ENCODE data around the gene CES5A.

The CES5A gene

DNA sequence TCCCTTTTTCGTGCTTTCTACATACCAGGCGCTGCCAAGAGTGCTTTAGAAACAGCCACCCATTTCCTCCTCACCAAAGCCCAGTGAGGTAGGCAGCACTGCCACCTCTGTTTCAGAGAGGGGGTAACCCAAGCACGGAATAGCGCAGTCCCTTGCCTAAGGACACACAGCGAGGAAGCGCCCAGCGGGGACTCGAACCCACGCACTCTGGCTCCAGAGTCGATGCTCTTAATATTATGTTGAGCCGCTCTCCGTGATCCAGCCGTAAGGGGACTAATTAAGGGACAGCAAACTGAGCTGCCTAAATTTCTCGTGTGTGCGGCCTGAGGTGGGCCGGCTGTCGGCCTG, 42.8 kb downstream of the CES5A start:
- no peak for TF ChIP-seq TAF1 (IDR thresholded peaks at IDR 0.05; ENCODE audit: borderline replicate concordance, insufficient read depth, low read length)
- no peak for TF ChIP-seq REST (IDR thresholded peaks at IDR 0.05; ENCODE audit: insufficient read depth in 1 of 2, low read depth in 2 of 2, low read length in 2 of 2)
- no peak for TF ChIP-seq FOXP2 (optimal IDR thresholded peaks at IDR 0.05; ENCODE audit: borderline replicate concordance, extremely low read depth, extremely low read length, insufficient read depth)
- TF ChIP-seq POLR2AphosphoS5 (IDR thresholded peaks at IDR 0.05; ENCODE audit: low read depth, low read length): no peak
- TF ChIP-seq SIN3A (IDR thresholded peaks at IDR 0.05; ENCODE audit: borderline replicate concordance, insufficient read depth, low read length): no peak

GRCh38 chr16:55830658-55831294, 44.4 kb downstream of the CES5A start:
- TF ChIP-seq SIN3A (IDR thresholded peaks at IDR 0.05; ENCODE audit: borderline replicate concordance, insufficient read depth, low read length) (no peak), TAF1 (IDR thresholded peaks at IDR 0.05; ENCODE audit: borderline replicate concordance, insufficient read depth, low read length) (no peak), REST (IDR thresholded peaks at IDR 0.05; ENCODE audit: insufficient read depth in 1 of 2, low read depth in 2 of 2, low read length in 2 of 2) (no peak), FOXP2 (optimal IDR thresholded peaks at IDR 0.05; ENCODE audit: borderline replicate concordance, extremely low read depth, extremely low read length, insufficient read depth) (no peak)

- TF ChIP-seq TAF1 (IDR thresholded peaks at IDR 0.05; ENCODE audit: borderline replicate concordance, insufficient read depth, low read length) (no peak), SIN3A (IDR thresholded peaks at IDR 0.05; ENCODE audit: borderline replicate concordance, insufficient read depth, low read length) (no peak), POLR2AphosphoS5 (IDR thresholded peaks at IDR 0.05; ENCODE audit: low read depth, low read length) (no peak), REST (IDR thresholded peaks at IDR 0.05; ENCODE audit: insufficient read depth in 1 of 2, low read depth in 2 of 2, low read length in 2 of 2) (no peak), FOXP2 (optimal IDR thresholded peaks at IDR 0.05; ENCODE audit: borderline replicate concordance, extremely low read depth, extremely low read length, insufficient read depth) (no peak)
Observed at GRCh38 chr16:55828680-55829079, 46.5 kb downstream of the CES5A start.

DNA sequence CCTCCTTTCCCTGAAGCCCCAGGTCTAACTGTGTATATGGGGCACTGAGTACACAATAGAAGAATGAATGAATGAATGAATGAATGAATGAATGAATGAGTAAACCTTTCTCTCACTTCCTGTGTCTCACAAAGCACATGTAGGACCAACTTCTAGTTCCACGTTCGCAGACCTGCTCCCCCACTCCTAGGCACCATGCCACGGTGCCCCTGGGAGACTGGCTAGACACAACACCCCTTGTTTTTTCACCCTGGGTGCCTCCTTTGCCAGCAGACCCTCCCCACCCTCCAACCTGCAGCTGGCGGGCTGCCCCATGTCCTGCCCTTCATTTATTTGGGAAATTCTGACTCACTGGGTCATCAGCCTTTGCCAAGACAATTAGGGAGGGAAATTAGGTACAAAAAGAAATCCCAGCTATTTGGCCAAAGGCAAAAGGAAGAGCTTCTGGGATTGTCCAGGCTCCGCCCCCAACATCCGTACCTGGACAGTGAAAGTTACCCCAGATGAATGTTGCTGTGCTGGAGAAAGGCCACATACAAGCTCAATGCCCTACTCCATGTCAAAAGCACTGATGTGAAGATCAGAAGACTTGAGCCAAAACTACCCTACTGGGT, 50.0 kb downstream of the CES5A start:
- TF ChIP-seq REST (IDR thresholded peaks at IDR 0.05; ENCODE audit: insufficient read depth in 1 of 2, low read depth in 2 of 2, low read length in 2 of 2) (no peak), SIN3A (IDR thresholded peaks at IDR 0.05; ENCODE audit: borderline replicate concordance, insufficient read depth, low read length) (no peak), FOXP2 (optimal IDR thresholded peaks at IDR 0.05; ENCODE audit: borderline replicate concordance, extremely low read depth, extremely low read length, insufficient read depth) (no peak), POLR2AphosphoS5 (IDR thresholded peaks at IDR 0.05; ENCODE audit: low read depth, low read length) (no peak), TAF1 (IDR thresholded peaks at IDR 0.05; ENCODE audit: borderline replicate concordance, insufficient read depth, low read length) (no peak)
